Fibroblast of mammary gland (primary cell): ENCODE measurements around the gene SESN1.
"Not testable (repeated sequence)": the region's sequence is repeated elsewhere in the genome, so short reads cannot be mapped to it uniquely, and the experiment has no call there.

Experiments used
- DNase-seq: peaks from one replicate; pipeline ENCODE4 v3.0.0-alpha.2; 2010; ENCODE audit warnings: low read depth
- H3K4me3 ChIP-seq: 2 replicates; pipeline ENCODE4 v1.5.1; 2011; ENCODE audit warnings: low read depth, mild to moderate bottlenecking, low read length, moderate library complexity; ENCODE audit not compliant: control insufficient read depth
- TF ChIP-seq, protein P1 (sequence below): conservative IDR thresholded peaks from 2 replicates; pipeline ENCODE4 v1.5.1; 2011; ENCODE audit warnings: low read depth, low read length, inconsistent platforms; ENCODE audit not compliant: control insufficient read depth, insufficient read depth

SESN1 gene

DNA sequence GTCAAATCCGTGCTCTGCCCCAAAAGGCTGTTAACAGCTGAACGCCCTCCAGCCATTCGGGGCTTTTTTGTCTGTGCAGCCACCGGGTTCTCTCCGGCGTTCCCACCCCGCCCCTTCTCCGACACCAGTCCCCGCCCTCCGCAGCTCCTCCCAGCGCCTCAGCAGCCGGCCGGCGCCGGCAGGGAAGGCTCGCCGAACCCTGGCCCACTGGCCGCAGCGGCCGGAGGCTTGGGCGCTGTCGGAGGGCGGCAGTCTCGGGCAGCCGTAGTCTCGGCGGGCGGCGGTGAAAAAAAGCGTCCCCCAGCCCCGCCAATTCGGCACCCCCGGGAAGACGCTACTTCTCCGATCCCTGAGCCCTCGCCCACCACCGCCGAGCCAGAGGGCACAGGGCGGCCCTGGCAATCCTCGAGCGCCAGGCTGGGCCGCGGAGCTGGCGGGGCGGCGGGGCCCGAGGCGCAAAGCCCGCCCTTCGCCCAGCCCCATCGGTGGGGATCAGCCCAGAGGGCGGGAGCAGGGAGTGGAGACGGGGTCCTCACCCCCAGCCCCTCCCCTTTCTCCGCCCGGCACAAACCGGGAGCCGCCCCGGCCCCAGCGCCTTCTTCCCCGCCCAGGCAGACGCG is at the start of gene SESN1:
TSS of gene SESN1 (minus strand) at position 431 of the 620 bp plus-strand sequence. CDS start 773 bp downstream, outside the sequence.
- TF ChIP-seq, protein P1, sequence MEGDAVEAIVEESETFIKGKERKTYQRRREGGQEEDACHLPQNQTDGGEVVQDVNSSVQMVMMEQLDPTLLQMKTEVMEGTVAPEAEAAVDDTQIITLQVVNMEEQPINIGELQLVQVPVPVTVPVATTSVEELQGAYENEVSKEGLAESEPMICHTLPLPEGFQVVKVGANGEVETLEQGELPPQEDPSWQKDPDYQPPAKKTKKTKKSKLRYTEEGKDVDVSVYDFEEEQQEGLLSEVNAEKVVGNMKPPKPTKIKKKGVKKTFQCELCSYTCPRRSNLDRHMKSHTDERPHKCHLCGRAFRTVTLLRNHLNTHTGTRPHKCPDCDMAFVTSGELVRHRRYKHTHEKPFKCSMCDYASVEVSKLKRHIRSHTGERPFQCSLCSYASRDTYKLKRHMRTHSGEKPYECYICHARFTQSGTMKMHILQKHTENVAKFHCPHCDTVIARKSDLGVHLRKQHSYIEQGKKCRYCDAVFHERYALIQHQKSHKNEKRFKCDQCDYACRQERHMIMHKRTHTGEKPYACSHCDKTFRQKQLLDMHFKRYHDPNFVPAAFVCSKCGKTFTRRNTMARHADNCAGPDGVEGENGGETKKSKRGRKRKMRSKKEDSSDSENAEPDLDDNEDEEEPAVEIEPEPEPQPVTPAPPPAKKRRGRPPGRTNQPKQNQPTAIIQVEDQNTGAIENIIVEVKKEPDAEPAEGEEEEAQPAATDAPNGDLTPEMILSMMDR: no peak
- peak; percentile 88 for DNase-seq
- H3K4me3 ChIP-seq: peak within 1 kb of the TSS; percentile 86

DNA sequence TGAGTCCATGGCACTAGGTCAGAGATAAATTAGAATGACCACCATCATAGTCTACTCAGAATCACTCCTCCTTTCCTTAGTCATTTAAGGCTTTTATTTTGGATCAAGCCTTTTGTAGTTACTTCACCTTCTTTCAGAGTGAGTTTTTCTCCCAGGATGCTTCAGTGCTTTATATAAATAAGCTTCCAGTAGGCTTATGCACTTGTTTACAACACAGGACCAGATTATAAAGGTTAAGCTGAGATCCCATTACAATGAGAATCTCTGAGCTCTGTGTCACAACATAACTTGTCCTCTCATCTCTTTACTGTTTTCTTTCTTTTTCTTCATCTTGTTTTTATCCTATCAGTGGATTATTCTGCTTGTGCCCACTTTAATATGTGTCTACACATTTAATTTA is 48.5 kb upstream of the SESN1 start:
- TF ChIP-seq, protein P1: no peak
- H3K4me3 ChIP-seq: no peak overlapping the region
- no peak for DNase-seq

DNA sequence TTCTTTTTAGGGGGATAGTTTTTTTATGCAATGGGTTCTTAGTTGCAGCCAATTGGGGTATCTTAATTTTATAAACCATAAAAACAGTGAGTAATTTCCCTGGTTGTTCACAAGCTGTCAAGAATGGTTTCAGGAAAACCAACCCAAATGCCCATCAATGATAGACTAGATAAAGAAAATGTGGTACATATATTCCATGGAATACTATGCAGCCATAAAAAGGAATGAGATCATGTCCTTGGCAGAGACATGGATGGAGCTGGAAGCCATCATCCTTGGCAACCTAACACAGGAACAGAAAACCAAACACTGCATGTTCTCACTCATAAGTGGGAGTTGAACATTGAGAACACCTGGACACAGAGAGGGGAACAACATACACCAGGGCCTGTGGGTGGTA is 47.4 kb upstream of the SESN1 start:
- H3K4me3 ChIP-seq, DNase-seq: not testable (repeated sequence)

DNA sequence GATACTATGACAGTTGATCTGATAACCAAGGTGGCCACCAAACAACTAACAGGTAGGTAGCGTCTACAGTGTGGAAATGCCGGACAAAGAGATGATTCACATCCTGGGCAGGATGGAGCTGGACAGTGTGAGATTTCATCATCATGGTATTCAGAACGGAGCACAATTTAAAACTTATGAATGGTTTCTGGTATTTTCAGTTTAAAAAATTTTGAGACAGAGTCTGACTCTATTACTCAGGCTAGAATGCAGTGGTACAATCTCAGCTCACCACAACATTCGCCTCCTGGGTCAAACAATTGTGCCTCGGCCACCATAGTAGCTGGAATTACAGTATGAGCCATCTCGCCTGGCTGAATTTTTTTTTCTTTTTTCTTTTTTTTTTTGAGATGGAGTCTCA is 44.5 kb upstream of the SESN1 start:
- peak; percentile 73 for DNase-seq
- no peak overlapping the region for H3K4me3 ChIP-seq
- TF ChIP-seq, protein P1: no peak

DNA sequence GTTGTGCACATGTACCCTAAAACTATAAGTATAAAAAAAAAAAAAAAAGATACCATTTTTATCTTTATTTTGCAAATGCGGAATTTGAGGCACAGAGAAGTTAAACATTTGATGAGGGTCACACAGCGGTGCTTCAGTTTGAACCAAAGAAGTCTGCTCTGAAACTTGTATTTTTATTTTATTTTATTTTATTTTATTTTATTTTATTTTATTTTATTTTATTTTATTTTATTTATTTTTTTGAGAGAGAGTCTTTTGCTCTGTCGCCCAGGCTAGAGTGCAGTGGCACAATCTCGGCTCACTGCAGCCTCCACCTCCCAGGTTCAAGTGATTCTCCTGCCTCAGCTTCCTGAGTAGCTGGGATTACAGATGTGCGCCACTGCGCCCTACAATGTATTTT is 41.9 kb upstream of the SESN1 start:
- not testable (repeated sequence) for DNase-seq, H3K4me3 ChIP-seq

DNA sequence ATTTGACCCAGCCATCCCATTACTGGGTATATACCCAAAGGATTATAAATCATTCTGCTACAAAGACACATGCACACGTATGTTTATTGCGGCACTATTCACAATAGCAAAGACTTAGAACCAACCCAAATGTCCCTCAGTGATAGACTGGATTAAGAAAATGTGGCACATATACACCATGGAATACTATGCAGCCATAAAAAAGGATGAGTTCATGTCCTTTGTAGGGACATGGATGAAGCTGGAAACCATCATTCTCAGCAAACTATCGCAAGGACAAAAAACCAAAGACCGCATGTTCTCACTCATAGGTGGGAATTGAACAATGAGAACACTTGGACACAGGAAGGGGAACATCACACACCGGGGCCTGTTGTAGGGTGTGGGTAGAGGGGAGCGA is 41.4 kb upstream of the SESN1 start:
- H3K4me3 ChIP-seq, DNase-seq: not testable (repeated sequence)

DNA sequence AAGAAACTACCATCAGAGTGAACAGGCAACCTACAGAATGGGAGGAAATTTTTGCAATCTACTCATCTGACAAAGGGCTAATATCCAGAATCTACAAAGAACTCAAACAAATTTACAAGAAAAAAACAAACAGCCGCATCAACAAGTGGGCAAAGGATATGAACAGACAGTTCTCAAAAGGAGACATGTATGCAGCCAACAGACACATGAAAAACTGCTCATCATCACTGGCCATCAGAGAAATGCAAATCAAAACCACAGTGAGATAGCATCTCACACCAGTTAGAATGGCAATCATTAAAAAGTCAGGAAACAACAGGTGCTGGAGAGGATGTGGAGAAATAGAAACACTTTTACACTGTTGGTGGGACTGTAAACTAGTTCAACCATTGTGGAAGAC is 41.0 kb upstream of the SESN1 start:
- not testable (repeated sequence) for DNase-seq, H3K4me3 ChIP-seq

DNA sequence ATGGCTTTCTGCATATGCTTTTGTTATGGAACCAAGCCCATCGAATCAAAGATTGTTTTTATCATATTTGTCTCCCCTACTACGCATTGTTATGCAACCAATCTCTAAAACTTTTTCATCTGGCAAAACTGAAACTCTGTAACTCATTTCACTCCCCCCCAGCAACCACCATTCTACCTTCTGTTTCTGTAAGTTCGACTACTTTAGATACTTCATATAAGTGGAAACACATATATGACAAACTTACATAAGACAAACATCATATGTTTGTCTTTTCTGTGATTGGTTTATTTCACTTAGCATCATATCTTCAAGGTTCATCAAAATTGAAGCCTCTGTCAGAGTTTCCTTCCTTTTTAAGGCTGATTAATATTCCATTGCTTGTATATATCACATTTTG is 35.4 kb upstream of the SESN1 start:
- DNase-seq: no peak
- TF ChIP-seq, protein P1: no peak

DNA sequence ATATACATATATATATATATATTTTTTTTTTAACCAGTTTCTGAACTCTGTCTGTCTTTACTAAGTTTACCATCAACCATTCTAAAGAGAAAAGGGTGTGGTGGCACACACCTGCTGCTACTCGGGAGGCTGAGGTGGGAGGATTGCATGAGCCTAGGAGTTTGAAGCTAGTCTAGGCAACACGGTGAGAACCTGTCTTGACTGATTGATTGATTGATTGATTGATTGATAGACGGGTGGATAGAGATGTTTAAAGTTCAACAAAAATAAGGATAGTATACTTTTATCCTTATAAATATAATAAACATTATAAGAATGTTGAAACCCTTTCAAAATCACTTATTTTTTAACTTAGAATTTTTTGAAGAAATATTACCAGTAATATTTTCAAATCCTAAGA is 30.9 kb upstream of the SESN1 start:
- H3K4me3 ChIP-seq: no peak overlapping the region
- TF ChIP-seq, protein P1: no peak
- DNase-seq: no peak

More for the DNA sequence above, 35.4 kb upstream of the SESN1 start:
- no peak overlapping the region for H3K4me3 ChIP-seq
